ENCODE results near the gene C11orf86. TPM values are rescaled to one million over a fixed set of nuclear protein-coding genes. Genes with fewer than 3 reads are reported as not detected.

The C11orf86 gene
- total and polyA plus RNA-seq, 2 of the 8 experiments (the other 6 are each of a cell fraction or from before 2014, with no cell fraction given) = 0.91 to 0.97 TPM

DNA sequence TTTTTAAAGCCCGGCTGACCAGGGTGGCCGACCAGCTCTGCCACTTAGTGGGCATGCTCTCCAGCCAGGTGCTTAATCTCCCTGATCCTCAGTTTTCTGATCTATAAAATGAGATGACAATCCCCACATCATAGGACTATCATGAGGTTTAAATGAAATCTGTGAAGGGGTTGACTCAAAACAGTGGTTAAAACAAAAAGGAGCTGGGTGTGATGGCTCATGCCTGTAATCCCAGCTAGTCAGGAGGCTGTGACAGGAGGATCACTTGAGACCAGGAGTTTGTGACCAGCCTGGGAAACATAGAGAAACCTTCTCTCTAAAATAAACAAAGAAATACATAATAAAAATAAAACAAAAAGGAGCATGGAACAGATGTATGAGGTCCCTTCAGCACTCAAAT, 3.6 kb upstream of the C11orf86 start:
- H4K8ac ChIP-seq (ENCODE audit: extremely low read depth, insufficient read depth, low read length) = no peak overlapping the region
- no peak overlapping the region for H2BK15ac ChIP-seq (ENCODE audit: low read length)
- DNase-seq (ENCODE audit: low read depth in 1 of 2, low spot score in 2 of 2) (no peak), FAIRE-seq (no peak)
- no peak overlapping the region for H3K23ac ChIP-seq (ENCODE audit: insufficient read length)
- H3K9ac ChIP-seq (replicated peaks in 1 of 4; ENCODE audit: extremely low read depth in 1 of 4, low read depth in 3 of 4, low read length in 3 of 4) = no peak overlapping the region
- no peak overlapping the region for H3K4me2 ChIP-seq (ENCODE audit: insufficient read depth in 1 of 2, low read depth in 2 of 2, low read length in 2 of 2)
- no peaks in the 10 kb centered on the region for H3K79me2 ChIP-seq (ENCODE audit: control insufficient read depth in 1 of 2, insufficient read depth in 2 of 2, low read length in 2 of 2)
- no peak overlapping the region for H2BK120ac ChIP-seq (replicated peaks; ENCODE audit: low read depth, low read length)
- H3K36me3 ChIP-seq (ENCODE audit: control insufficient read depth in 2 of 4, insufficient read depth in 4 of 4, low read length in 3 of 4) = no peaks in the 10 kb centered on the region
- H3K79me1 ChIP-seq (ENCODE audit: low read depth, low read length) = no peaks in the 10 kb centered on the region
- no peak overlapping the region for H2BK12ac ChIP-seq (ENCODE audit: low read depth, low read length)
- H2AFZ ChIP-seq (ENCODE audit: low read length) = no peak overlapping the region
- H3K4ac ChIP-seq (replicated peaks; ENCODE audit: insufficient read length, low read depth, low read length) = no peak overlapping the region
- no peaks in the 10 kb centered on the region for H3K9me3 ChIP-seq (ENCODE audit: insufficient read depth in 2 of 2, low read depth in 1 of 2, low read length in 1 of 2)
- no peak overlapping the region for H3K4me3 ChIP-seq (ENCODE audit: extremely low read depth in 1 of 4, insufficient read depth in 2 of 4, low read depth in 3 of 4, low read length in 4 of 4)
- CTCF ChIA-PET (ENCODE audit: partially characterized antibody) = interaction anchor here (0.5 to 1.8 kb wide), 9 partner anchors 10 to 174 kb away, joined by 3 to 5 read pairs (median 3); no protein-coding TSS in a partner anchor
- WGBS, 2 experiments (ENCODE audit: extremely low coverage in 1 of 2, insufficient coverage in 1 of 2, insufficient read length in 1 of 2, insufficient replicate concordance in 2 of 2, low coverage in 1 of 2, low lambda C conversion rate in 2 of 2, missing lambda C conversion rate in 1 of 2) = 96% methylated on average over 2 of the region's 2 CpGs; no CpG with 5 or more reads in 1 of the 2 experiments
- H3K27ac ChIP-seq (ENCODE audit: low read depth, low read length) = no peak overlapping the region
- no peak overlapping the region for H4K91ac ChIP-seq (replicated peaks; ENCODE audit: insufficient read length, low read length)
- H2BK20ac ChIP-seq (ENCODE audit: low read length) = no peak overlapping the region
- no peak overlapping the region for H3K18ac ChIP-seq (ENCODE audit: extremely low read depth, low read length)
- no peak overlapping the region for H3K14ac ChIP-seq (ENCODE audit: insufficient read length)
- no peak overlapping the region for H3K56ac ChIP-seq (replicated peaks; ENCODE audit: insufficient read length, low read depth, low read length)
- no peaks in the 10 kb centered on the region for H3K27me3 ChIP-seq (replicated peaks in 1 of 4; ENCODE audit: control insufficient read depth in 3 of 4, extremely low read depth in 1 of 4, insufficient read depth in 3 of 4, low read length in 3 of 4)
- no peak overlapping the region for H2BK5ac ChIP-seq (ENCODE audit: low read depth, low read length)
- H2AK5ac ChIP-seq (ENCODE audit: low read depth, low read length) = no peak overlapping the region
- POLR2A ChIA-PET (ENCODE audit: partially characterized antibody) = interaction anchor here (2.5 kb wide), 1 partner anchor 13 kb away, joined by 7 read pairs; the partner anchor contains the start of gene PC
- H4K20me1 ChIP-seq (replicated peaks in 1 of 2; ENCODE audit: control insufficient read depth in 1 of 2, insufficient read depth in 2 of 2, low read length in 2 of 2) = no peaks in the 10 kb centered on the region
- H4K5ac ChIP-seq (ENCODE audit: insufficient read length, low read depth, low read length) = no peak overlapping the region
- peaks cover 0 to 3% (median 0%) of the 10 kb centered on the region in 4 experiments; a peak in 1 of 7 replicates for H3K4me1 ChIP-seq (replicated peaks in 1 of 4; ENCODE audit: control insufficient read depth in 3 of 4, insufficient read depth in 4 of 4, low read length in 3 of 4)
- no peaks in the 10 kb centered on the region for H3K23me2 ChIP-seq (ENCODE audit: low read depth, low read length)
- TF ChIP-seq TAF7 (optimal IDR thresholded peaks at IDR 0.05; ENCODE audit: borderline replicate concordance, low read depth, low read length) = no peak
- TF ChIP-seq, protein P1, sequence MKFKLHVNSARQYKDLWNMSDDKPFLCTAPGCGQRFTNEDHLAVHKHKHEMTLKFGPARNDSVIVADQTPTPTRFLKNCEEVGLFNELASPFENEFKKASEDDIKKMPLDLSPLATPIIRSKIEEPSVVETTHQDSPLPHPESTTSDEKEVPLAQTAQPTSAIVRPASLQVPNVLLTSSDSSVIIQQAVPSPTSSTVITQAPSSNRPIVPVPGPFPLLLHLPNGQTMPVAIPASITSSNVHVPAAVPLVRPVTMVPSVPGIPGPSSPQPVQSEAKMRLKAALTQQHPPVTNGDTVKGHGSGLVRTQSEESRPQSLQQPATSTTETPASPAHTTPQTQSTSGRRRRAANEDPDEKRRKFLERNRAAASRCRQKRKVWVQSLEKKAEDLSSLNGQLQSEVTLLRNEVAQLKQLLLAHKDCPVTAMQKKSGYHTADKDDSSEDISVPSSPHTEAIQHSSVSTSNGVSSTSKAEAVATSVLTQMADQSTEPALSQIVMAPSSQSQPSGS (IDR thresholded peaks at IDR 0.05; ENCODE audit: low read length) = no peak
- TF ChIP-seq FOSL1 (IDR thresholded peaks at IDR 0.05; ENCODE audit: insufficient read depth, low read depth, low read length) = no peak
- no peak for TF ChIP-seq EZH2 (IDR thresholded peaks at IDR 0.05; ENCODE audit: low read depth, low read length, severe bottlenecking)
- TF ChIP-seq SAP30 (IDR thresholded peaks at IDR 0.05; ENCODE audit: insufficient read depth, insufficient replicate concordance, low read length) = no peak
- TF ChIP-seq POLR2AphosphoS5 (IDR thresholded peaks at IDR 0.05; ENCODE audit: low read depth, low read length) = no peak
- no peak for TF ChIP-seq EP300 (IDR thresholded peaks at IDR 0.05; ENCODE audit: borderline replicate concordance in 1 of 2, low read depth in 2 of 2, low read length in 2 of 2)
- no peak for TF ChIP-seq GTF2F1 (IDR thresholded peaks at IDR 0.05; ENCODE audit: borderline replicate concordance, low read depth, low read length)
- no peak for TF ChIP-seq RFX5 (IDR thresholded peaks at IDR 0.05; ENCODE audit: borderline replicate concordance, low read depth, low read length)
- no peak for TF ChIP-seq SIX5 (IDR thresholded peaks at IDR 0.05; ENCODE audit: low read depth, low read length)
- no peak for TF ChIP-seq KDM5A (IDR thresholded peaks at IDR 0.05; ENCODE audit: low read length)
- TF ChIP-seq CREB1 (IDR thresholded peaks at IDR 0.05) = no peak
